CD4-positive, alpha-beta T cell treated with Interleukin-6 at 100 ng/mL for 8 hours (primary cell): ENCODE measurements around the gene PMS2.
"Not testable (repeated sequence)": the region's sequence is repeated elsewhere in the genome, so short reads cannot be mapped to it uniquely, and the experiment has no call there.

ENCODE experiments used
- DNase-seq: peaks from one replicate; pipeline ENCODE4 v3.0.0-alpha.2; 2020; ENCODE audit warnings: mixed read lengths, low spot score

Gene PMS2

GRCh38 chr7:6015917-6016652 lies 7.2 kb upstream of the PMS2 start:
- DNase-seq = no peak

GRCh38 chr7:6012355-6013104 lies 3.7 kb upstream of the PMS2 start:
- DNase-seq = no peak

GRCh38 chr7:6011541-6011940 lies 2.7 kb upstream of the PMS2 start:
- DNase-seq = no peak

- DNase-seq = not testable (repeated sequence)
Observed at GRCh38 chr7:6010370-6010769, 1.5 kb upstream of the PMS2 start.

GRCh38 chr7:6007835-6008590 lies 836 bp downstream of the PMS2 start:
- DNase-seq = not testable (repeated sequence)

- no peak for DNase-seq
Observed at GRCh38 chr7:6007386-6007785, 1.5 kb downstream of the PMS2 start.

- peak; percentile 52 for DNase-seq
Observed at GRCh38 chr7:5997210-5997808, 11.5 kb downstream of the PMS2 start.

- not testable (repeated sequence) for DNase-seq
Observed at GRCh38 chr7:5987061-5987460, 21.8 kb downstream of the PMS2 start.

- not testable (repeated sequence) for DNase-seq
Observed at GRCh38 chr7:5979680-5980314, 29.1 kb downstream of the PMS2 start.

- not testable (repeated sequence) for DNase-seq
Observed at GRCh38 chr7:5973580-5973979, 35.3 kb downstream of the PMS2 start.

- not testable (repeated sequence) for DNase-seq
Observed at GRCh38 chr7:5970347-5970911, 38.4 kb downstream of the PMS2 start, which contains the start of gene RSPH10B. RSPH10B (minus strand) TSS chr7:5970689; CDS start chr7:5967116, 3,573 bp downstream.

GRCh38 chr7:5963810-5964209 lies 45.0 kb downstream of the PMS2 start:
- not testable (repeated sequence) for DNase-seq

GRCh38 chr7:5963205-5963604 lies 45.6 kb downstream of the PMS2 start:
- not testable (repeated sequence) for DNase-seq

- not testable (repeated sequence) for DNase-seq
Observed at GRCh38 chr7:5934945-5935450, 73.9 kb downstream of the PMS2 start.

- DNase-seq = not testable (repeated sequence)
Observed at GRCh38 chr7:5931905-5932644, 76.8 kb downstream of the PMS2 start.

GRCh38 chr7:5931250-5931649 lies 77.6 kb downstream of the PMS2 start:
- DNase-seq = not testable (repeated sequence)

GRCh38 chr7:5930290-5930689 lies 78.6 kb downstream of the PMS2 start:
- DNase-seq = not testable (repeated sequence)

GRCh38 chr7:5926263-5926870 lies 82.5 kb downstream of the PMS2 start:
- not testable (repeated sequence) for DNase-seq

- not testable (repeated sequence) for DNase-seq
Observed at GRCh38 chr7:5924630-5925029, 84.2 kb downstream of the PMS2 start.

- not testable (repeated sequence) for DNase-seq
Observed at GRCh38 chr7:5924180-5924579, 84.7 kb downstream of the PMS2 start.
